HG03064 (cell line): ENCODE data around the gene VN1R2.
"Not testable (repeated sequence)": the region's sequence is repeated elsewhere in the genome, so short reads cannot be mapped to it uniquely, and the experiment has no call there.

Experiments used
- ATAC-seq: cut with Tn5 transposase; IDR thresholded peaks from one replicate; pipeline ENCODE4 v1.9.1; 2021; ENCODE audit warnings: low read depth; ENCODE audit not compliant: unreplicated experiment

The VN1R2 gene

GRCh38 chr19:53257715-53258342 is at the start of gene VN1R2:
Gene VN1R2, plus strand, starts transcription at chr19:53258292. Its CDS starts 84 bp downstream, at chr19:53258376.
- ATAC-seq = not testable (repeated sequence)

GRCh38 chr19:53211554-53211953 is 46.5 kb upstream of the VN1R2 start:
- ATAC-seq = not testable (repeated sequence)

GRCh38 chr19:53212703-53213320 is 45.3 kb upstream of the VN1R2 start:
- ATAC-seq = no peak

GRCh38 chr19:53222716-53223115 is 35.4 kb upstream of the VN1R2 start:
- ATAC-seq = not testable (repeated sequence)

DNA sequence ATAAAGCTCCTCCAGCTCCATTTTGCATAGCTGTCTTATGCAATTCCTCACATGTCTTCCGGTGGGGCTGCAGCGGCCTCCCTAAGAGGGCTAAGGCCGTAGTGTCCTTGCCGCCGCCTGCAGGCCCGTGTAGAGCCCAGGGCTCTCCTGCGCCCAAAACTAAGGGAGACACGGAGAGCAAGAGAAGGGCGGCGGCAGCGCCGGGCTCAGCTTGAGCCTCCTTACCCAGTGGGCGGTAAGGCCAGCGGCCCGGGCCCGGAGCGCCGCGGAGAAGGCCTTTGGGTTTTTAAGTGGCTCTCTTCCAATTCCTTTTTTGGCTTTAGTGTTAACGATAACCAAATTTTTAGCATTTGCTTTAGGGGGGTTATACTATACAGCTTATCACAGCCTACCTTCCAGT is 33.5 kb upstream of the VN1R2 start:
- ATAC-seq = no peak

DNA sequence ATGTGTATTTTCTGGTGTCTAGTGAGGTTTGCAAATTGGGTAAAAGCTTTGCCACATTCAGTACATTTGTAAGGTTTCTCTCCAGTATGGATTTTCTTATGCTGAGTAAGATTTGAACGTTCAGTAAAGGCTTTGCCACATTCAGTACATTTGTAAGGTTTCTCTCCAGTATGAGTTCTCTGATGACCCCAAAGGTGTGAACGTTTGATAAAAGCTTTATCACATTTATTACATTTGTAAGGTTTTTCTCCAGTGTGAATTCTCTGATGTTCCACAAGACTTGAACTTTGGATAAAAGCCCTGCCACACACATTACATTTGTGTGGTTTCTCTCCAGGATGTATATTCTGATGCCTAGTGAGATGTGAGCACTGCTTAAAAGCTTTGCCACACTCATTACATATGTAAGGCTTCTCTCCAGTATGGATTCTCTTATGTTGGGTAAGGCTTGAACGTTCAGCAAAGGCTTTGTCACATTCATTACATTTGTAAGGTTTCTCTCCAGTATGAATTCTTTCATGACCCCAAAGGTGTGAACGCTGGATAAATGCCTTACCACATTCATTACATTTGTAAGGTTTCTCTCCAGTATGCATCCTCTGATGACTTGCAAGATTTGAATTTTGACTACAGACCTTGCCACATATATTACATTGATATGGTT is 20.8 kb upstream of the VN1R2 start:
- ATAC-seq = no peak

- no peak for ATAC-seq
These were observed 11.6 kb upstream of the VN1R2 start for GRCh38 chr19:53246498-53246897.

DNA sequence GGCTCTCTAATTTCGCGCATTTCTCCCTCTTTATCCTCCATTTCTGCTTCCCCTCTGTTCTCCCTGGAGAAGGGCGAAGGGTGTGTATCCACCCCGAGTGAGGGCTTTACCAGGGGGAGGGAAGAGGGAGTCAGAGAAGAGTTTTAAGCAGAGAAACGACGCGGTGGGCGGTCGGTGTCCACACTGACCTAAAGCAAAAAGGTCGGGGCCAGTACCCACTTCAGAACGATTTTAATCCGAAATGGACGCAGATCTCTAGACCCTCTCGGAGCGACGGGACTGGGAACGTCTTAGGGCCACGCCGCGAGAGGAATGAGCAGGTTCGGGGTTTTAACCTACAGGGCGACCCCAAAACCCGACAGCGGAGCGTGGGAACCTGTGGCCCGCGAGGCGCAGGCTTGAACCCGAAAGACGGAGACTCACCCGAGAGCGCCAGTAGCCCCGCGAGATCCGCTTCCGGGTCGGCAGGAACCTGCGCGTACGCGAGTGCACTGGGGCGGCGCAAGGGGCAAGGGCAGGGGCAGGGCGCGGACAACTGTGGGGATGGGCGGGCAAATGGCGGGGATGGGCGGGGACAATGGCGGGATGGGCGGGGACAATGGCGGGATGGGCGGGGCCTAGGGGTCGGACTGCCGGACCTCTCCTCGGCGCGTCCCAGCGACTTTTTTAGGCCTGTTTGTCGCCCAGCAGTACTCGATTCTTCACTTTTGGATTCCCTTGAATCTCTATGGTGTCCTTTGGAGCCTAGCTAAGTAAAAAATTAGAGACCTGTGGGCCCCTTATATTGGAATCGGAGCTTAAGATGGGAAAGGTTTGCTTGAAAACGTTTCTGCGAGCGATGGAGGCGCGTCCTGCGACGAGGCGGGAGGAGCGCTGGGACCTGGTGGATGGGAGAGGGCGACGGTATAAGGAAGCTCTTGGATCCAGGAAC is 3.4 kb upstream of the VN1R2 start, which contains the start of gene ZNF677:
Gene ZNF677, minus strand, starts transcription at position 463 of the 931 bp plus-strand sequence. CDS start 3,323 bp downstream, outside the sequence.
- ATAC-seq = no peak

DNA sequence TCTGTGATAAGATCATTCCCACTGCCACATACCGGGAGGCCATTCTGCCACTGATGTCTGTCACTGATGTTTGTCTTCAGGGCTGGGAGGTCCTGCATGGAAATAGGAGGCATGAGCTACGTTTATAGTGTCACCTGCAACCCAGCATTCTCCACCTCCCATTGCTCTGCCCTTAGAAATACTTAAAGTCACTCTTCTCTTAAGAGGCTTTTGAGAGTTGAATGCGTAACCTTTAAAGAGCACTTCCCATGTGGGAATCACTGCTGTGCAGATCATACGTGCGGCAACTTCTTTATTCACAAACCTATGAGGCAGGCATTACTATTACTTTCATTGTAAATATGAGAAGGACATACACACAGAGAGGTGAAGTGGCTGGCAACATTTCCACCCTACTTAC is 9.5 kb downstream of the VN1R2 start, which contains the start of gene VN1R4:
Gene VN1R4, minus strand, starts transcription at position 101 of the 400 bp plus-strand sequence. Its CDS starts 58 bp downstream, at position 43.
- not testable (repeated sequence) for ATAC-seq

DNA sequence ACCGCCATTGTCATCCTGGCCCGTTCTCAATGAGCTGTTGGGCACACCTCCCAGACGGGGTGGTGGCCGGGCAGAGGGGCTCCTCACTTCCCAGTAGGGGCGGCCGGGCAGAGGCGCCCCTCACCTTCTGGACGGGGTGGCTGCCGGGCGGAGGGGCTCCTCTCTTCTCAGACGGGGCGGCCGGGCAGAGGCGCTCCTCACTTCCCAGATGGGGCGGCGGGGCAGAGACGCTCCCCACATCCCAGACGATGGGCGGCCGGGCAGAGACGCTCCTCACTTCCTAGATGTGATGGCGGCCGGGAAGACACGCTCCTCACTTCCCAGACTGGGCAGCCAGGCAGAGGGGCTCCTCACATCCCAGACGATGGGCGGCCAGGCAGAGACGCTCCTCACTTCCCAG is 11.8 kb downstream of the VN1R2 start:
- ATAC-seq = not testable (repeated sequence)

DNA sequence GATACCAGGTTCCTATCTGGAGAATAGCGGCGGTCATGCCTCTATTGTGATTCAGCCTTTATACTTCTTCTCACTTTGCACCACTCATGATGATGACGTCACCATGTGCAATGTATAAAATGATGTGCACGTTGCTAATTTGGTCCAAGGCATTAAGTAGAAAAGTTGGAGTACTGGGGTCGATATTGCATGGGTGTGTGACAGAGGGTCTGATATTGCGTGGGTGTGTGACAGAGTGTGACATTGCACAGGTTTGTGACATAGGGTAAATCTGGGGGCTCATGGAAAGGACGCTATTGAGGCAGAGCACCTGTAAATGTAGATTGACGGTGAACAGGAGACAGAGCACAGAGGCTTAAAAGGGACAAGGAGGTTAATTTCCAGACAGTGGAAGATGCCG is 14.0 kb downstream of the VN1R2 start:
- ATAC-seq = no peak

DNA sequence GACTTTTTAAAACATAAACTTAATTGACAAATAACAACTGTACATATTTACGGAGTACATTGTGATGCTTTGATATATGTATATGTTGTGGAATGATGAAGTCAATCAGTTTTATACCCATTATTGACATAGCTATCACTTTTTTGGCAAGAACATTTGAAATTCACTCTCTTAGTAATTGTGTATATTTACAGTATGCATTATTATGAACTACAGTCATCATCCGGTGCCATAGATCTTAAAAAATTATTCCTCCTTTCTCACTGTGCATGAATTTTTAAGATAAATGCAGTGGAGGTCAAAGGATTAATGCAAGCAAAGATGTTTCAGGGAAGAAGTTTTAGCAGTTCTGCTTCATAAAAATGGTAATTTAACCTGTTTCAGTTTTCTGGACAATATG is 17.4 kb downstream of the VN1R2 start:
- no peak for ATAC-seq

DNA sequence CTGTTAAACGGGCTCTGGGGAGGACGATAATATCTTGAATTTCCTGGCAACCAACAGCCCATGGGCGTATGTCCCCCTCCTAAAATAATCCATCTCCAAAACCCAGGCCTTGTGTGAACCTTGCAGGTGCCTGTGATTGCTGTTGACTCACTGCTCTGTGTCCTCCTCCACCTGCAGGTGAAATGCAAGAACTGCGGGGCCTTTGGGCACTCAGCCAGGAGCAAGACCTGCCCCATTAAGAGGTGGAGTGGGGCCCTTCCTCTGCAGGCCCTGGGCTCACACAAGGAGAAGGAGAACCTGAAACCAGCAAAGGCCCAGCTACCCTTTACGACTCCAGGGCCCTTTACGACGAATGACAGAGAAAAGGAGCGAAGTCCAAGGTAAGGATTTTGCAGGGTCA is 23.9 kb downstream of the VN1R2 start:
- ATAC-seq = not testable (repeated sequence)

DNA sequence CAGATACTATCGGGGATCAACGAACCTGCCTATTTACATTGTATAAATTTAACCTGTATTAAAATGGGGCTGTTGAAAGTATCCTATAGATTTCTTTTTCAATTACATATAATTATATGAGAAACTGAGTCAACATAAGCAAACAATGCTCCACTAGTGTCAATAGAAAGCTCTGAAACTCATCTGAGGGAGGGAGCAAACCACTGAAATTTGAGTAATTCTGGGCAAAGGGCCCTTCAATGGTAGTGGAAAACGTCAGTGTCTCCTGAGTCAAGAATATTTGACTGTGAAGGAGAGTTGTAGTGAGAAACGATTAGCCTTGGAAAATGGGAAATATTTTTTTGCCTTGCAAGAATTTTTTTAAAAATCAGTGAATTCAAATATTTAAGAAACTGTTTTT is 27.0 kb downstream of the VN1R2 start:
- no peak for ATAC-seq

DNA sequence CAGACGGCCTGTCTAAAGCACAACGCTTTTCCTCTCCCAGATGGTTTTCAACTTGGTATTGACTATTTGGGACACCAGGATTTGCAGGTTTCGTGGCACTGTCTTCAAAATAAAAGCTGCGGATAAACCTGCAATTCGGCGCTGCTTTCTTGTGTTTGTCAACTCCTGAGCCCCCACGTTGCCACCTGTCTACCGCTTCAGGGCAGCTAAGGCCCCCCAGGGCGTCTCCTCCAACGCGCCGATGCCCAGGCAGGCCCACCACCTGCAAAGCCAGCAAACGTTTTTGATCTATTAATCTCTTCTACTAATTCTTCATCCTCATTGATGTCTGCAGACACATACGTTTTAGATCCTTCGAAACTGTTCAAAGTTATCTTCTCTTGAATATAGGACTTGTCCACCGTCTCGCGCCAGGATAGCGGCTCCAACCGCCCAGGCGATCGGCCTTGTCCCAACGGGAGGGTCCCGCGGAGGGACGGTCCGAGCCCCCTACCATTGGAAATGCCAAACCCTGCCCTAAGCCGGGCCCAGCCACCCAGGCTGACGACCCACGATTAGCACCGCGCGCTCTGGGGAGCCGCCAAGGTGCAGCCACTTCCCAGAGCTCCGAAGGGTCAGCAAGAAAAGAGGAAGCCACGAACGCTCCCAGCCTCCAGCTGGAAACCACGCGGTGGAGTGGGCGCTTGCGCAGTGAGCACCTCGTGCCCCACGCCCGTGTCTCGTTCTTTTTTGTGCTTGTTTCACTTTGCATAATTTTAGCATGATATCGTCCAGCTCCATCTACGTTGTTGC is 32.9 kb downstream of the VN1R2 start:
- no peak for ATAC-seq

- no peak for ATAC-seq
These were observed 36.8 kb downstream of the VN1R2 start for GRCh38 chr19:53294786-53295441.

DNA sequence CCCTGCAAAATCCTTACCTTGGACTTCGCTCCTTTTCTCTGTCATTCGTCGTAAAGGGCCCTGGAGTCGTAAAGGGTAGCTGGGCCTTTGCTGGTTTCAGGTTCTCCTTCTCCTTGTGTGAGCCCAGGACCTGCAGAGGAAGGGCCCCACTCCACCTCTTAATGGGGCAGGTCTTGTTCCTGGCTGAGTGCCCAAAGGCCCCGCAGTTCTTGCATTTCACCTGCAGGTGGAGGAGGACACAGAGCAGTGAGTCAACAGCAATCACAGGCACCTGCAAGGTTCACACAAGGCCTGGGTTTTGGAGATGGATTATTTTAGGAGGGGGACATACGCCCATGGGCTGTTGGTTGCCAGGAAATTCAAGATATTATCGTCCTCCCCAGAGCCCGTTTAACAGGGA is 43.2 kb downstream of the VN1R2 start:
- not testable (repeated sequence) for ATAC-seq

GRCh38 chr19:53308339-53308811 is 50.3 kb downstream of the VN1R2 start:
- no peak for ATAC-seq
